Measurements from ENCODE around the gene KRR1. TPM values are rescaled to one million over a fixed set of nuclear protein-coding genes. Genes with fewer than 3 reads are reported as not detected.

KRR1 gene
- total and polyA plus RNA-seq, 2 experiments from 2014 or later = 55.7 to 120 TPM

DNA sequence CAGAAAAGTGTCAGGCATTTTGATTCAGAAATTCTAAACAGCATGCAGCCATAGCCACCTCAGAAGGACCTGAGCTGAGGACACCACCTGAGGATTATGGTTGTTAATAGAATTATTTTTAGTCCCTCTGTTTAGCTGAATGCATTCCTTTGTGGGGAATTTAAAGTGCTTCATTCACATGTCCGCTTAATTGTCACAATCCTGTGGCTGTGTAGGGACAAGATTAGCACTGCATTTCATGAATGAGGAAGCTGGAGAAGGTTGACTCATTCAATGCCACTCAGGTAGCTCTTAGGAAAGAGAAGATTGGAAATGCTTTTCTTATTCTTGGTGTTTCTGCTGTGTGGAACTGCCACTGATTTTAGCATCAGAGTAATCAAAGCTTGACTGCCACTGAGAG, 42.0 kb upstream of the KRR1 start:
- ATAC-seq = no peak
- H3K9me3 Mint-ChIP-seq = no peaks in the 10 kb centered on the region
- peak overlapping the region; percentile 54; the same call in 1 of the 2 replicates for H3K27ac Mint-ChIP-seq

More for the DNA sequence above, 42.0 kb upstream of the KRR1 start:
- Histone ChIP-seq H3F3A (replicated peaks; ENCODE audit: low read depth) (no peaks in the 10 kb centered on the region), H4K20me1 (replicated peaks; ENCODE audit: insufficient read depth) (no peaks in the 10 kb centered on the region), H3K4me3 (no peak overlapping the region), H3K4me1 (ENCODE audit: insufficient read depth) (peaks cover 4% of the 10 kb centered on the region), H3K79me2 (replicated peaks; ENCODE audit: insufficient read depth) (no peaks in the 10 kb centered on the region), H3K9me2 (ENCODE audit: insufficient read depth) (no peaks in the 10 kb centered on the region), H2AFZ (peak overlapping the region; percentile 23; the same call in 1 of the 2 replicates), H3K27me3 (ENCODE audit: insufficient read depth) (no peaks in the 10 kb centered on the region), H3K36me3 (ENCODE audit: insufficient read depth) (no peaks in the 10 kb centered on the region), H3K4me2 (peak overlapping the region; percentile 15; the same call in 1 of the 2 replicates), H3K27ac (ENCODE audit: low read depth) (no peak overlapping the region)
- DNase-seq (ENCODE audit: low spot score) = peak; percentile 4
- no peak overlapping the region for H3K4me3 Mint-ChIP-seq
- TF ChIP-seq EZH2 (IDR thresholded peaks at IDR 0.05; ENCODE audit: low read depth, unreplicated experiment) (no peak), JUNB (IDR thresholded peaks at IDR 0.05; ENCODE audit: unreplicated experiment) (no peak), EZH2phosphoT487 (IDR thresholded peaks at IDR 0.05; ENCODE audit: unreplicated experiment) (no peak)
- TF ChIP-seq, protein P1, sequence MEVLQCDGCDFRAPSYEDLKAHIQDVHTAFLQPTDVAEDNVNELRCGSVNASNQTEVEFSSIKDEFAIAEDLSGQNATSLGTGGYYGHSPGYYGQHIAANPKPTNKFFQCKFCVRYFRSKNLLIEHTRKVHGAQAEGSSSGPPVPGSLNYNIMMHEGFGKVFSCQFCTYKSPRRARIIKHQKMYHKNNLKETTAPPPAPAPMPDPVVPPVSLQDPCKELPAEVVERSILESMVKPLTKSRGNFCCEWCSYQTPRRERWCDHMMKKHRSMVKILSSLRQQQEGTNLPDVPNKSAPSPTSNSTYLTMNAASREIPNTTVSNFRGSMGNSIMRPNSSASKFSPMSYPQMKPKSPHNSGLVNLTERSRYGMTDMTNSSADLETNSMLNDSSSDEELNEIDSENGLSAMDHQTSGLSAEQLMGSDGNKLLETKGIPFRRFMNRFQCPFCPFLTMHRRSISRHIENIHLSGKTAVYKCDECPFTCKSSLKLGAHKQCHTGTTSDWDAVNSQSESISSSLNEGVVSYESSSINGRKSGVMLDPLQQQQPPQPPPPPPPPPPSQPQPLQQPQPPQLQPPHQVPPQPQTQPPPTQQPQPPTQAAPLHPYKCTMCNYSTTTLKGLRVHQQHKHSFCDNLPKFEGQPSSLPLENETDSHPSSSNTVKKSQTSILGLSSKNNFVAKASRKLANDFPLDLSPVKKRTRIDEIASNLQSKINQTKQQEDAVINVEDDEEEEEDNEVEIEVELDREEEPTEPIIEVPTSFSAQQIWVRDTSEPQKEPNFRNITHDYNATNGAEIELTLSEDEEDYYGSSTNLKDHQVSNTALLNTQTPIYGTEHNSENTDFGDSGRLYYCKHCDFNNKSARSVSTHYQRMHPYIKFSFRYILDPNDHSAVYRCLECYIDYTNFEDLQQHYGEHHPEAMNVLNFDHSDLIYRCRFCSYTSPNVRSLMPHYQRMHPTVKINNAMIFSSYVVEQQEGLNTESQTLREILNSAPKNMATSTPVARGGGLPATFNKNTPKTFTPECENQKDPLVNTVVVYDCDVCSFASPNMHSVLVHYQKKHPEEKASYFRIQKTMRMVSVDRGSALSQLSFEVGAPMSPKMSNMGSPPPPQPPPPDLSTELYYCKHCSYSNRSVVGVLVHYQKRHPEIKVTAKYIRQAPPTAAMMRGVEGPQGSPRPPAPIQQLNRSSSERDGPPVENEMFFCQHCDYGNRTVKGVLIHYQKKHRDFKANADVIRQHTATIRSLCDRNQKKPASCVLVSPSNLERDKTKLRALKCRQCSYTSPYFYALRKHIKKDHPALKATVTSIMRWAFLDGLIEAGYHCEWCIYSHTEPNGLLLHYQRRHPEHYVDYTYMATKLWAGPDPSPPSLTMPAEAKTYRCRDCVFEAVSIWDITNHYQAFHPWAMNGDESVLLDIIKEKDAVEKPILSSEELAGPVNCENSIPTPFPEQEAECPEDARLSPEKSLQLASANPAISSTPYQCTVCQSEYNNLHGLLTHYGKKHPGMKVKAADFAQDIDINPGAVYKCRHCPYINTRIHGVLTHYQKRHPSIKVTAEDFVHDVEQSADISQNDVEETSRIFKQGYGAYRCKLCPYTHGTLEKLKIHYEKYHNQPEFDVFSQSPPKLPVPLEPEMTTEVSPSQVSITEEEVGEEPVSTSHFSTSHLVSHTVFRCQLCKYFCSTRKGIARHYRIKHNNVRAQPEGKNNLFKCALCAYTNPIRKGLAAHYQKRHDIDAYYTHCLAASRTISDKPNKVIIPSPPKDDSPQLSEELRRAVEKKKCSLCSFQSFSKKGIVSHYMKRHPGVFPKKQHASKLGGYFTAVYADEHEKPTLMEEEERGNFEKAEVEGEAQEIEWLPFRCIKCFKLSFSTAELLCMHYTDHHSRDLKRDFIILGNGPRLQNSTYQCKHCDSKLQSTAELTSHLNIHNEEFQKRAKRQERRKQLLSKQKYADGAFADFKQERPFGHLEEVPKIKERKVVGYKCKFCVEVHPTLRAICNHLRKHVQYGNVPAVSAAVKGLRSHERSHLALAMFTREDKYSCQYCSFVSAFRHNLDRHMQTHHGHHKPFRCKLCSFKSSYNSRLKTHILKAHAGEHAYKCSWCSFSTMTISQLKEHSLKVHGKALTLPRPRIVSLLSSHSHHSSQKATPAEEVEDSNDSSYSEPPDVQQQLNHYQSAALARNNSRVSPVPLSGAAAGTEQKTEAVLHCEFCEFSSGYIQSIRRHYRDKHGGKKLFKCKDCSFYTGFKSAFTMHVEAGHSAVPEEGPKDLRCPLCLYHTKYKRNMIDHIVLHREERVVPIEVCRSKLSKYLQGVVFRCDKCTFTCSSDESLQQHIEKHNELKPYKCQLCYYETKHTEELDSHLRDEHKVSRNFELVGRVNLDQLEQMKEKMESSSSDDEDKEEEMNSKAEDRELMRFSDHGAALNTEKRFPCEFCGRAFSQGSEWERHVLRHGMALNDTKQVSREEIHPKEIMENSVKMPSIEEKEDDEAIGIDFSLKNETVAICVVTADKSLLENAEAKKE (CRISPR knock-in tag; IDR thresholded peaks at IDR 0.05) = peak; percentile 37; the same call in 1 of the 2 replicates
- peaks cover 24% of the 10 kb centered on the region; the same call in 2 of the 3 replicates for H3K4me1 Mint-ChIP-seq
- no peaks in the 10 kb centered on the region for H3K36me3 Mint-ChIP-seq (ENCODE audit: low read depth)
- no peaks in the 10 kb centered on the region for H3K27me3 Mint-ChIP-seq (ENCODE audit: insufficient read depth, low read depth, poor library complexity)
